ENCODE results near the gene CA5B. TPM values are rescaled to one million over a fixed set of nuclear protein-coding genes. Genes with fewer than 3 reads are reported as not detected.
A peak's percentile ranks its signal among the peaks of the same experiment; 100 is the strongest.

The CA5B gene
- total RNA-seq, 1 donor from 2014 or later: 7.2 TPM

DNA sequence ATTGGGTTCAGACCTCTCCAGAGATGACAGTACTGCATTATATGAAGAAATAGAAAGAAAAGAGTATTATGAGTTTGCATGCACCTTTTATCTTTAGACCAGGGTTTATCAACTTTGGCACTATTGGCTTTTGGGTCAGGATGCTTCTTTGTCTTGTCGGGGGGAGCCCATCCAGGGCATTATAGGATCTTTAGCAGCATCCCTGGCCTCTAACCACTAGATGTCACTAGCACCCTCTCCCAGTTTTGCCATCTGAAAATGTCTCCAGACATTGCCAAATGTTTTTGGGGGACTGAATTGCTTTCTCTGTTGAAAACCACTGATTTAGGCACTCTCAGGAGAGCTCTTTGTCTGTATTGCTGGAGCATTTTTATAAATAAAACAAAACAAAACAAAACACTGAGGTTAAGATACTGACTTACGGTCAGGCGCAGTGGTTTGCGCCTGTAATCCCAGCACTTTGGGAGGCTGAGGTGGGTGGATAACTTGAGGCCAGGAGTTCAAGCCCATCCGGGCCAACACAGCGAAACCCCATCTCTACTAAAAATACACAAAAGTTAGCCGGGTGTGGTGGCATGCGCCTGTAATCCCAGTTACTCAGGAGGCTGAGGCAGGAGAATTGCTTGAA is 23.6 kb downstream of the CA5B start:
- DNase-seq (ENCODE audit: low spot score): peak; percentile 29
- no peaks in the 10 kb centered on the region for H3K4me1 Mint-ChIP-seq (ENCODE audit: unreplicated experiment)
- H3K27me3 Mint-ChIP-seq (ENCODE audit: unreplicated experiment): no peaks in the 10 kb centered on the region
- no peak overlapping the region for H3K27ac Mint-ChIP-seq (ENCODE audit: unreplicated experiment)
- no peaks in the 10 kb centered on the region for H3K36me3 Mint-ChIP-seq (ENCODE audit: low read depth, unreplicated experiment)
- no peaks in the 10 kb centered on the region for H3K9me3 Mint-ChIP-seq (ENCODE audit: unreplicated experiment)
- TF ChIP-seq, protein P1, sequence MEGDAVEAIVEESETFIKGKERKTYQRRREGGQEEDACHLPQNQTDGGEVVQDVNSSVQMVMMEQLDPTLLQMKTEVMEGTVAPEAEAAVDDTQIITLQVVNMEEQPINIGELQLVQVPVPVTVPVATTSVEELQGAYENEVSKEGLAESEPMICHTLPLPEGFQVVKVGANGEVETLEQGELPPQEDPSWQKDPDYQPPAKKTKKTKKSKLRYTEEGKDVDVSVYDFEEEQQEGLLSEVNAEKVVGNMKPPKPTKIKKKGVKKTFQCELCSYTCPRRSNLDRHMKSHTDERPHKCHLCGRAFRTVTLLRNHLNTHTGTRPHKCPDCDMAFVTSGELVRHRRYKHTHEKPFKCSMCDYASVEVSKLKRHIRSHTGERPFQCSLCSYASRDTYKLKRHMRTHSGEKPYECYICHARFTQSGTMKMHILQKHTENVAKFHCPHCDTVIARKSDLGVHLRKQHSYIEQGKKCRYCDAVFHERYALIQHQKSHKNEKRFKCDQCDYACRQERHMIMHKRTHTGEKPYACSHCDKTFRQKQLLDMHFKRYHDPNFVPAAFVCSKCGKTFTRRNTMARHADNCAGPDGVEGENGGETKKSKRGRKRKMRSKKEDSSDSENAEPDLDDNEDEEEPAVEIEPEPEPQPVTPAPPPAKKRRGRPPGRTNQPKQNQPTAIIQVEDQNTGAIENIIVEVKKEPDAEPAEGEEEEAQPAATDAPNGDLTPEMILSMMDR (IDR thresholded peaks at IDR 0.05; ENCODE audit: unreplicated experiment): no peak
- no peak overlapping the region for H3K4me3 Mint-ChIP-seq (ENCODE audit: unreplicated experiment)

DNA sequence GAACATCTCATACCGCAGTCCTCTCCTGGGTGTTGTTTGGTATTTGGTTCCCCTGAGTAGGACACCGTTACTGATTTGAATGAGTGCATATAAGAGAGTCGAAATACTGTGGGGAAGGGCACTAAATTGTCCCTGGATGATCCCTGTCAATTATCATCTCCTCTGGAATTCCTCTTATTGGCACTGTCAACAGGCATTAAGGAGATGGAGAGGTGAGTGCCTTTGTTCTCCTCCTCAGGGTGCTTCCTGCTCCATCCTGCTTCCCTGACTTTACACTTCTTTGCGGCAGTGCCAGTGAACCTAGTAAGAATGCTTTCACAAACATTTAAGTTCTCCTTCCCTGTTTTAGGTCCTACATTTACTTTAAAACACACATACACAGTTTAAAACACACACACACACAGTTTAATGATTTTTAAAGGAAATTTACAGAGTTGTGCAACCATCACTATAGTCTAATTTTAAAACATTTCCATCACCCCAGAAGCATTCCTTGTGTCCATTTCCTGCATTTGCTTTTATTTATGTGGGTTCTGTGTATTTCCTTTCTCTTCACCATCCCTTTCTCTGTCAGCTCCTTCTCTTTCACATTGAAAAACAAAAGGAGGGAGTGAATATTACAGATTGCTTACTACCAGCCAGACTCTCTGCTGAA is 31.4 kb downstream of the CA5B start:
- no peak for DNase-seq (ENCODE audit: low spot score)
- Mint-ChIP-seq H3K4me1 (ENCODE audit: unreplicated experiment) (peaks cover 7% of the 10 kb centered on the region), H3K27me3 (ENCODE audit: unreplicated experiment) (peaks cover 1% of the 10 kb centered on the region), H3K36me3 (ENCODE audit: low read depth, unreplicated experiment) (peaks cover 10% of the 10 kb centered on the region), H3K9me3 (ENCODE audit: unreplicated experiment) (no peaks in the 10 kb centered on the region), H3K4me3 (ENCODE audit: unreplicated experiment) (no peak overlapping the region), H3K27ac (ENCODE audit: unreplicated experiment) (no peak overlapping the region)
- TF ChIP-seq, protein P1 (IDR thresholded peaks at IDR 0.05; ENCODE audit: unreplicated experiment): no peak

DNA sequence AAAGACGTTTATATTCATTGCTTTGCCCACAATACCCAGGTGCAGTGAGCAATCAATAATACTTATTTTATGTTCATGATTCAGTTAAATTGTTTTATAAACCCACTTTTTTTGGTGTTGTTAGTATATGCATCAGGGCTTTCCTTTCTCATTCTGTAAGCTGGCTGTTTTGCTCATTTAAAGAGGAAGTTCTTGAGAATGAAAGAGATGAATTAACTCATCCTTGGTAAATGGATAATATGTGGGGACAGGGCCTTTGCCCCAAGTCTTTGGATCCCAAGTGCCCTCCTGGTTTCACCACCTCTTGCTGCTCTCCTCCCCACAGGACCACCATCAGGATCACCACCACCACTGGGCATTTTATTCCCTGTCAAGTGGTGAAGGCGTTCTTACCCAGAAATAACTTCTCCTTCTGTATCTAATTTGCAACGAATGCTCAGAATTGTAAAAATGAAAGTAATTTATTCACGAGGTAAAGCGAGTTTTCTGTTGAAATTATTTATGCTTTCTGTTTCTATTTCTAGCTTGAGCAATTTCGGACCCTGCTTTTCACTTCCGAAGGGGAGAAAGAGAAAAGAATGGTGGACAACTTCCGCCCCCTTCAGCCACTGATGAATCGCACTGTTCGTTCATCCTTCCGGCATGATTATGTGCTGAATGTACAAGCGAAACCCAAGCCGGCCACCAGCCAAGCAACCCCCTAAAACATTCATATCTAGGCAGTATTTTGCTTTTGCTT is 44.1 kb downstream of the CA5B start:
- TF ChIP-seq, protein P1 (IDR thresholded peaks at IDR 0.05; ENCODE audit: unreplicated experiment): no peak
- Mint-ChIP-seq H3K27ac (ENCODE audit: unreplicated experiment) (no peak overlapping the region), H3K9me3 (ENCODE audit: unreplicated experiment) (no peaks in the 10 kb centered on the region), H3K27me3 (ENCODE audit: unreplicated experiment) (peaks cover 1% of the 10 kb centered on the region), H3K36me3 (ENCODE audit: low read depth, unreplicated experiment) (peaks cover 14% of the 10 kb centered on the region), H3K4me1 (ENCODE audit: unreplicated experiment) (peaks cover 6% of the 10 kb centered on the region), H3K4me3 (ENCODE audit: unreplicated experiment) (no peak overlapping the region)
- no peak for DNase-seq (ENCODE audit: low spot score)

DNA sequence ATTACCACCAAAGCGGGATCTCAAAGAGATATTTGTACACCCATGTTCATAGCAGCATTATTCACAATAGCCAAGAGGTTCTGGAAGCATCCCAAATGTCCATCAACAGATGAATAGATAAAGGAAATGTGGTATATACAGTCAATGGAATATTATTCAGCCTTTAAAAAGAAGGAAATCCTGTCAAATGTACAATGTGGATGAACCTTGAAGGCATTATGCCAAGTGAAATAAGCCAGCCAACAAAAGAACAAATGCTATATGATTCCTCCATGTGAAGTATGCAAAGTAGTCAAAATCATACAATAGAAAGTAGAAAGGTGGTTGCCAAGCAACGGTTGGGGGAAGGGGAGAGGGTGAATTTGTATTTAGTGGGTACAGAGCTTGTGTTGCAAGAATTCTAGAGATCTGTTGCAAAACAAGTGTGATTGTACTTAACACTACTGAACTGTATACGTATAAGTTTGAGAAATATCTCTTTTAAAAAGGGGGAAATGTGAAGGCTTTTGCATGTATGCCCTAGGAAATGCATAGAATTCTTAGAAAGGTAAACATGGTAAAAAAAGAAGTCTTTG is 47.2 kb downstream of the CA5B start:
- Mint-ChIP-seq H3K4me1 (ENCODE audit: unreplicated experiment) (no peaks in the 10 kb centered on the region), H3K36me3 (ENCODE audit: low read depth, unreplicated experiment) (peaks cover 7% of the 10 kb centered on the region), H3K27ac (ENCODE audit: unreplicated experiment) (no peak overlapping the region), H3K4me3 (ENCODE audit: unreplicated experiment) (no peak overlapping the region), H3K9me3 (ENCODE audit: unreplicated experiment) (no peaks in the 10 kb centered on the region), H3K27me3 (ENCODE audit: unreplicated experiment) (no peaks in the 10 kb centered on the region)
- DNase-seq (ENCODE audit: low spot score): no peak
- TF ChIP-seq, protein P1 (IDR thresholded peaks at IDR 0.05; ENCODE audit: unreplicated experiment): no peak
